ENCODE data around the gene CA9. TPM values are rescaled to one million over a fixed set of nuclear protein-coding genes. Genes with fewer than 3 reads are reported as not detected.
A peak's percentile ranks its signal among the peaks of the same experiment; 100 is the strongest.

Gene CA9
- total and polyA plus RNA-seq, 2 experiments from 2014 or later, result 0.27 to 2.1 TPM

DNA sequence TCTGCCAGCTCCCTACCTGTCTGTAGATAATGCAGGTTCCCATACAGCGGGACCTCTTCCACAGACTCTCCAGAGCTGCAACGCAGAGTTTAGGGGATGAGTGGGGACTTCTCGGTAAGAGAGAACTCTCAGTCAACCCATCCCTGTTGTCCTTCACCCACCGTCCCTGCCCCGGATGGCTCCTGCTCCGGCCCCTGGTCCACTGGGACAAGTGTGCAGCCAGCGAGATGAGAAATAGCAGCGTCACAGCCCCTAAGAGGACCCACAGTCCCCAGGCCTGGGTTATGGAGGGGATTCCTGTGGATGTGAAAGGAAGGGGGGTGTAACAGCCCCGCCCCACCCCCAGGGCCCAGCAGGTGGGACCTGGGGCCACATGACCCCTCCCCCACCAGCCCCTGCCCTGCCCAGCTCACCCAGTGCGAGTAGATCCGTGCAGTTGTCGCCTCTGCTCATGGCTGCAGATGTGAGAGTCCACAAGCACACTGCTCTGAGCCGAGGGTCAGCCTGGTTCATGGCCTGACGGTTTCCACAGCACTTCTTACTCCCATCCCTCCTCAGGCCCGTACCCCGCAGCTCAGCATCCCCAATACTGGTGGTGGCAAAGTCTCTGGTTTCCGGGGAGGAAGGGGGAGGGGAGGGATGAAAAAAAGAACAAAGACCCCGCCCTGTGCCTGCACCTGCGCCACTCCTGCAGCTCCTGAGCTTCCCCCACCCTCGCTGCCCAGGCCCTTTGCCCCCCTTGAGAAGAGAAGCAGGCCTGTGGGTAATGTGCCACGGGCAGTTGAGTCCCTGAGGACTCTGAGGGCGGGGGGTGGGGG is 23.2 kb upstream of the CA9 start, which contains the start of gene SIT1:
SIT1 (minus strand) TSS at position 591 of the 818 bp plus-strand sequence; CDS start at position 513, 78 bp downstream.
- DNase-seq (ENCODE audit: low spot score), result no peak
- Histone ChIP-seq H3K4me2 (no peak within 1 kb of the TSS), H2AFZ (no peak within 1 kb of the TSS), H3K4me3 (no peak within 1 kb of the TSS), H3K27ac (peak within 1 kb of the TSS; percentile 91), H3K4me1 (ENCODE audit: insufficient read depth) (peaks cover 13% of the 10 kb centered on the region), H3K9me3 (ENCODE audit: low read depth) (no peaks in the 10 kb centered on the region), H3K79me2 (no peaks in the 10 kb centered on the region), H4K20me1 (ENCODE audit: insufficient read depth, poor library complexity, severe bottlenecking) (no peaks in the 10 kb centered on the region), H3K27me3 (no peaks in the 10 kb centered on the region), H3K9me2 (replicated peaks; ENCODE audit: insufficient read depth) (no peaks in the 10 kb centered on the region), H3K36me3 (replicated peaks; ENCODE audit: insufficient read depth, low read depth) (no peaks in the 10 kb centered on the region)
- WGBS (ENCODE audit: low lambda C conversion rate, missing lambda C conversion rate), result 76% methylated on average over 21 of the region's 22 CpGs
- TF ChIP-seq EZH2 (IDR thresholded peaks at IDR 0.05; ENCODE audit: borderline replicate concordance), result no peak
- TF ChIP-seq, protein P1, sequence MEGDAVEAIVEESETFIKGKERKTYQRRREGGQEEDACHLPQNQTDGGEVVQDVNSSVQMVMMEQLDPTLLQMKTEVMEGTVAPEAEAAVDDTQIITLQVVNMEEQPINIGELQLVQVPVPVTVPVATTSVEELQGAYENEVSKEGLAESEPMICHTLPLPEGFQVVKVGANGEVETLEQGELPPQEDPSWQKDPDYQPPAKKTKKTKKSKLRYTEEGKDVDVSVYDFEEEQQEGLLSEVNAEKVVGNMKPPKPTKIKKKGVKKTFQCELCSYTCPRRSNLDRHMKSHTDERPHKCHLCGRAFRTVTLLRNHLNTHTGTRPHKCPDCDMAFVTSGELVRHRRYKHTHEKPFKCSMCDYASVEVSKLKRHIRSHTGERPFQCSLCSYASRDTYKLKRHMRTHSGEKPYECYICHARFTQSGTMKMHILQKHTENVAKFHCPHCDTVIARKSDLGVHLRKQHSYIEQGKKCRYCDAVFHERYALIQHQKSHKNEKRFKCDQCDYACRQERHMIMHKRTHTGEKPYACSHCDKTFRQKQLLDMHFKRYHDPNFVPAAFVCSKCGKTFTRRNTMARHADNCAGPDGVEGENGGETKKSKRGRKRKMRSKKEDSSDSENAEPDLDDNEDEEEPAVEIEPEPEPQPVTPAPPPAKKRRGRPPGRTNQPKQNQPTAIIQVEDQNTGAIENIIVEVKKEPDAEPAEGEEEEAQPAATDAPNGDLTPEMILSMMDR (IDR thresholded peaks at IDR 0.05; ENCODE audit: poor library complexity), result no peak
- no peak for TF ChIP-seq EZH2phosphoT487 (IDR thresholded peaks at IDR 0.05; ENCODE audit: low read depth, severe bottlenecking, unreplicated experiment)

DNA sequence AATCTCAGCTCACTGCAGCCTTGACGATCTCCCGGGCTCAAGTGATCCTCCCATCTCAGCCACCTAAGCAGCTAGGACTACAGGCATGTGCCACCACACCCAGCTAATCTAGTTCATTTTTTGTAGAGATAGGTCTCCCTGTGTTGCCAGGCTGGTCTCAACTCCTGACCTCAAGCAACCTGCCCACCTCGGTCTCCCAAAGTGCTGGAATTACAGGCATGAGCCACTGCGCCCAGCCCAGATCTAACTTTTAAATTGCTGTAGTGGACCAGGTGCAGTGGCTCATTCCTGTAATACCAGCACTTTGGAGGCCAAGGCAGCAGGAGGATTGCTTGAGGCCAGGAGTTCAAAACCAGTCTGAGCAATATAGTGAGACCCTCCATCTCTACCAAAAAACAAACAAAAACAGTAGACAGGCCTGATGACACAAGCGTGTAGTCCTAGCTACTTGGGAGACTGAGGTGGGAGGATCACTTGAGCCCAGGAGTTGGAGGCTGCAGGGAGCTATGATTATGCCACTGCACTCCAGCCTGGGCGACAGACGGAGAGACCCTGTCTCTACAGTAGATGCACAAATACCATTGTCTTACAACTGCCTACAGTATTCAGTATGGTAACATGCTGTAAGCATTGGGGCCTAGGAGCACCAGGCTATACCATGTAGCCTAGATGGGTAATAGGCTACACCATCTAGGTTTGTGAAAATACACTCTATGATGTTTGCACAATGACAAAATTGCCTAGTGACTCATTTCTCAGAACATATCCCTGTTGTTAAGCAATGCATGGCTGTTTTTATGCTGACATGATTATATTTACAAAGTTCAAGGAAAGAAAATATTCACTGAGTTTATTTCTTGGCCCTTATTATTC is 21.5 kb upstream of the CA9 start:
- Histone ChIP-seq H3K9me2 (replicated peaks; ENCODE audit: insufficient read depth) (no peaks in the 10 kb centered on the region), H3K9me3 (ENCODE audit: low read depth) (no peaks in the 10 kb centered on the region), H3K4me1 (ENCODE audit: insufficient read depth) (peaks cover 8% of the 10 kb centered on the region), H3K4me2 (no peak overlapping the region), H3K4me3 (no peak overlapping the region), H2AFZ (no peak overlapping the region), H3K27ac (peak overlapping the region; percentile 91), H4K20me1 (ENCODE audit: insufficient read depth, poor library complexity, severe bottlenecking) (no peaks in the 10 kb centered on the region), H3K27me3 (no peaks in the 10 kb centered on the region), H3K36me3 (replicated peaks; ENCODE audit: insufficient read depth, low read depth) (no peaks in the 10 kb centered on the region), H3K79me2 (no peaks in the 10 kb centered on the region)
- peak; percentile 65 for DNase-seq (ENCODE audit: low spot score)
- TF ChIP-seq, protein P1 (IDR thresholded peaks at IDR 0.05; ENCODE audit: poor library complexity), result no peak
- TF ChIP-seq EZH2 (IDR thresholded peaks at IDR 0.05; ENCODE audit: borderline replicate concordance) (no peak), EZH2phosphoT487 (IDR thresholded peaks at IDR 0.05; ENCODE audit: low read depth, severe bottlenecking, unreplicated experiment) (no peak)
- WGBS (ENCODE audit: low lambda C conversion rate, missing lambda C conversion rate), result 79% methylated on average over 7 of the region's 7 CpGs

DNA sequence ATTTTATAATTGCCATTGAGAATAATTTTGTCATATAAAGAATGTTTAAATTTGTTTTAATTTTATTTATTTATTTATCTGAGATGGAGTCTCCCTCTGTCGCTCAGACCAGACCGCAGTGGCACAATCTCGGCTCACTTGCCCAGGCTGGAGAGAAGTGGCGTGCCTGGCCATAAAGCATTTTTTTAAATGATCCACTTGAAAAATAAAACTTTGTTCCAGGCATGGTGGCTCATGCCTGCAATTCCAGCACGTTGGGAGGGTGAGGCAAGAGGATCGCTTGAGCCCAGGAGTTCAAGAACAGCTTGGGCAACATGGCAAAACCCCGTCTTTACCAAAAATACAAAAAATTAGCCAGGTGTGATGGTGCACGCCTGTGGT is 20.9 kb upstream of the CA9 start:
- no peak for DNase-seq (ENCODE audit: low spot score)
- Histone ChIP-seq H3K9me3 (ENCODE audit: low read depth) (no peaks in the 10 kb centered on the region), H3K4me1 (ENCODE audit: insufficient read depth) (peaks cover 5% of the 10 kb centered on the region), H3K27ac (peak overlapping the region; percentile 86), H3K4me2 (no peak overlapping the region), H3K4me3 (no peak overlapping the region), H3K36me3 (replicated peaks; ENCODE audit: insufficient read depth, low read depth) (no peaks in the 10 kb centered on the region), H3K9me2 (replicated peaks; ENCODE audit: insufficient read depth) (no peaks in the 10 kb centered on the region), H2AFZ (no peak overlapping the region), H4K20me1 (ENCODE audit: insufficient read depth, poor library complexity, severe bottlenecking) (no peaks in the 10 kb centered on the region), H3K27me3 (no peaks in the 10 kb centered on the region), H3K79me2 (no peaks in the 10 kb centered on the region)
- 87% methylated on average over 8 of the region's 8 CpGs for WGBS (ENCODE audit: low lambda C conversion rate, missing lambda C conversion rate)
- TF ChIP-seq, protein P1 (IDR thresholded peaks at IDR 0.05; ENCODE audit: poor library complexity), result no peak
- no peak for TF ChIP-seq EZH2phosphoT487 (IDR thresholded peaks at IDR 0.05; ENCODE audit: low read depth, severe bottlenecking, unreplicated experiment)
- no peak for TF ChIP-seq EZH2 (IDR thresholded peaks at IDR 0.05; ENCODE audit: borderline replicate concordance)
